Retina (tissue), 1 donor: ENCODE results near the gene SLC22A12.
"Not testable (repeated sequence)": the region's sequence is repeated elsewhere in the genome, so short reads cannot be mapped to it uniquely, and the experiment has no call there.

Experiments used
- DNase-seq: peaks from one replicate; pipeline ENCODE4 v3.0.0-alpha.2; 2016

SLC22A12 gene

DNA sequence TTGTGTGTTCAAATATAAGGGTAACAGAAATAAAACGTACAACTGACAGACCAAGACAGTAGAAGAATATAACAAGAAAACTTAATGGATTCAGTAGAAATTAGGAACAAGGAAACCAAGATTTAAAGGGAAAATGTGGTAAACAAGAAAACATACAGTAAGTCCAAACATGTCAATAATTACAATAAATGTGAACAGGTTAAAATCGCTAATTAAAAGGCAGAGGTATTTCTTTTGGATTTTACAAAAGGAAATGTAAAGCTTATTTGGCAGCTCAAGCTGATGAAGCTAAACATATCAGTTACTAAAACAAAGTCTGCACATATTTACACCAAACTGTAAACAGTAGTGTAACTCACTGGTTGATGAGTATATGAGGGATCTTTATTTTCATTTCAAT lies 2.3 kb upstream of the SLC22A12 start:
- no peak for DNase-seq

DNA sequence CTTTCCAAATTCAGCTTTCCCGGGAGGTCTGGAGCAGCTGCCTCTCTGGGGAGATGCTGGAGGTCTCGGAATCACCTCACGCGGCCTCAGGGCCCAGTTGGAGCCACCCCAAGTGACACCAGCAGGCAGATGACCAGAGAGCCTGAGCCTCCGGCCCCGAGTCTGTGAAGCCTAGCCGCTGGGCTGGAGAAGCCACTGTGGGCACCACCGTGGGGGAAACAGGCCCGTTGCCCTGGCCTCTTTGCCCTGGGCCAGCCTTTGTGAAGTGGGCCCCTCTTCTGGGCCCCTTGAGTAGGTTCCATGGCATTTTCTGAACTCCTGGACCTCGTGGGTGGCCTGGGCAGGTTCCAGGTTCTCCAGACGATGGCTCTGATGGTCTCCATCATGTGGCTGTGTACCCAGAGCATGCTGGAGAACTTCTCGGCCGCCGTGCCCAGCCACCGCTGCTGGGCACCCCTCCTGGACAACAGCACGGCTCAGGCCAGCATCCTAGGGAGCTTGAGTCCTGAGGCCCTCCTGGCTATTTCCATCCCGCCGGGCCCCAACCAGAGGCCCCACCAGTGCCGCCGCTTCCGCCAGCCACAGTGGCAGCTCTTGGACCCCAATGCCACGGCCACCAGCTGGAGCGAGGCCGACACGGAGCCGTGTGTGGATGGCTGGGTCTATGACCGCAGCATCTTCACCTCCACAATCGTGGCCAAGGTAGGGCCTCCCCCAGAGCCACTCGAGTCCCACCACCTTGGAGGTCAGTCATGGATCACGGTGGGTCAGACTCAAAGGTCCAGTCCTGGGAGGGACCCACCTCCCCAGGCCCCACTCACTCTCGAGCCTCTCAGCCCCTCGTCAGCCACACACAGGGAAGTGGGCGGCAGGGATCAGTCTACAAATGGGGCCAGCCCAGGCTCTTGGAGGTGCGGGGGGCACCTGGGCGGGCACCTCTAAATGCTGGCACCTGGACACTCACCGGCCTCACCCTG lies 525 bp downstream of the SLC22A12 start:
- no peak for DNase-seq

DNA sequence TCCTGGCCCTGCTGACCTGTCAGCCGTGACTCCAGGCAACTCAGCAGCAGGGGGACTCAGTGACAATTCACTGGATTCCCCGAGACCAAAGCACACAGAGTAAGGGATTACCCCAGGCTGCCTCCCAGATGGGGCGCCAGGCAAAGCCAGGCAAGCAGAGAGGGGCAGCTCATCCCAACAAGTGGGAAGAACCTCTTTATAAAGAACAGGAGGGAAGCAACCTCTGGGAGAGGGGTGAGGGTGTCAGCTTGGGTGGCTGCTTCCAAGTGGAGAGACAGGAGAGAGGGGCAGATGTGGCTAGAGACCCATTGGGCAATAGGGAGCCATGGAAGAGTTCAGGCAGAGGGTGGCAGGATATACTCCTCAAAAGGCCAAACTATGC lies 1.2 kb downstream of the SLC22A12 start:
- no peak for DNase-seq

DNA sequence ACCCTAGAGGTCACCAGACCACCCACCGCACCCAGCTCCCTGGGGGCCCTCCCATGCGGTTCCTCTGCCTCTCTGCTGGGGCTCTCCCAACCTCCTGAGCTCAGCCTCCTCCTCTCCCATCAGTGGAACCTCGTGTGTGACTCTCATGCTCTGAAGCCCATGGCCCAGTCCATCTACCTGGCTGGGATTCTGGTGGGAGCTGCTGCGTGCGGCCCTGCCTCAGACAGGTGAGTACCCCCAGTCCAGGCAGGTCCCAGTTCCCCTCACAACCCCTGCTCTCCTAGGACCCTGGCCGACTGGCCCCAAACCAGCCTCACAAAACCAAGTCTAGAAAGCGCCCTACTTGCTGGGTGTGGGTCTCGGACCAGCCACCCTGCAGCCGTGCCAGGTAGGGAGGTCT lies 1.6 kb downstream of the SLC22A12 start:
- no peak for DNase-seq

DNA sequence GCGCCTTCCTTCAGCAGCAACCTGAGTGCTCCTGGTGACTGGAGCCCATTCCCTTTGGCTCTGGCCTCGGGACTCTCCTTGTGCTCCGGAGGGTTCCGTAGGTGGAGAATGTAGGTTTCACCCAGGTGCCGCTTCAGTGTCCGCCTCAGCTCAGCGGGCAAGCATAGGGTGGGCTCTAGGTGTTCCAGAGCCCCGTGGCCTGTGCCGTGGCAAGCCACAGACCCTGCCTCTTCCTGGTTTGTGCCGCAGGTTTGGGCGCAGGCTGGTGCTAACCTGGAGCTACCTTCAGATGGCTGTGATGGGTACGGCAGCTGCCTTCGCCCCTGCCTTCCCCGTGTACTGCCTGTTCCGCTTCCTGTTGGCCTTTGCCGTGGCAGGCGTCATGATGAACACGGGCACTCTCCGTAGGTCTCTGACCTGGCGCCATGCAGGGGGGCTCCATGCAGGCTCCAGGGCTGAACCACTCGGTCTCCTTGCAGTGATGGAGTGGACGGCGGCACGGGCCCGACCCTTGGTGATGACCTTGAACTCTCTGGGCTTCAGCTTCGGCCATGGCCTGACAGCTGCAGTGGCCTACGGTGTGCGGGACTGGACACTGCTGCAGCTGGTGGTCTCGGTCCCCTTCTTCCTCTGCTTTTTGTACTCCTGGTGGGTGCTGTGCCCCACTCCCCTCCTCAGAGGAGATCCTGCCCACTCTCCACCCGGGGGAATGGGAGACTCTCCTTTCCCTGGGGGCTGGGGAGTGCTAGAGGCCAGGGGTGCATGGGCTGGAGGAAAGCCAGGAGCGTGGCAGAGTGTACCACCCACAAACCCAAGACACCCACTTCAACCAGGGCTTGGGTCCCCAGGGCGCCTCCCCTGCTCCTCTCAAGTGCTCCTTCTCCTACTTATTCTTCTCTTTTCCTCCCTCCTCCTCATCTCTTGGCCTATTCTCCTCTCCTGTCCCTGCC lies 2.4 kb downstream of the SLC22A12 start:
- no peak for DNase-seq

DNA sequence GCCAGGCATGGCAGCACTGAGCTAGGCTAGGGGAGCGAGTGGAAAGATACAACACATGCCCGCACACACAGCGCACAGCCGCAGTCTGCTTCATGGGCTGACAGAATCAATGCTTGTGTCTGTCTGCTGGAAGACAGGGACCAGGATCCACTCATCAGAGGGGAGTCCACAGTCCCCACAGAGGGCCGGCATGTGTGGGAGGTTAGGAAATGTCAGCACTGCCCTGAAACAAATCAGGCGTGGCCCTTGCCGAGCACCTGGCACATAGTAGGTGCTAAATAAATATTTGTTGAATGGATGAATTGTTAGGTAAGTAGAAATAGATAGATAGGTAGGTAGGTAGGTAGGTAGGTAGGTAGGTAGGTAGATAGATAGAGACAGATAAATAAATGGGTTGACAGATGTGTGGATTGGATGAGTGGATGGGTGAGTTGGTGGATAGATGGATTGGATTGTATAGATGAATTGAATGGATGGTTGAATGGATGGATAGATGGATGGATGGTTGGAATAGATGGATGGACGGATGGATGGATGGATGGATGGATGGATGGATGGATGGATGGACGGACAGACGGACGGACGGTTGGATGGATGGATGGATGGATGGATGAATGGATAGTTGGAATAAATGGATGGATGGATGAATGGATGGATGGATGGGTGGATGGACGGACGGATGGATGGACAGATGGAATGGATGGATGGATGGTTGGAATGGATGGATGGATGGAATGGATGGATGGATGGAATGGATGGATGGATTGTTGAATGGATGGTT lies 3.3 kb downstream of the SLC22A12 start:
- no peak for DNase-seq

DNA sequence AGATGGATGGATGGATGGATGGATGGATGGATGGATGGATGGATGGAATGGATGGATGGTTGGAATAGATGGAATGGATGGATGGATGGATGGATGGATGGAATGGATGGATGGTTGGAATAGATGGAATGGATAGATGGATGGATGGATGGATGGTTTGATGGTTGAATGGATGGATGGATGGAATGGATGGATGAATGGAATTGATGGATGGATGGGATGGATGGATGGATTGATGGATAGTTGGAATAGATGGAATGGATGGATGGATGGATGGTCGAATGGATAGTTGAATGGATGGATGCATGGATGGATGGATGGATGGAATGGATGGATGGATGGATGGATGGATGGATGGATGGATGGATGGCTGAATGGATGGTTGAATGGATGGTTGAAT lies 4.9 kb downstream of the SLC22A12 start:
- DNase-seq, result not testable (repeated sequence)

DNA sequence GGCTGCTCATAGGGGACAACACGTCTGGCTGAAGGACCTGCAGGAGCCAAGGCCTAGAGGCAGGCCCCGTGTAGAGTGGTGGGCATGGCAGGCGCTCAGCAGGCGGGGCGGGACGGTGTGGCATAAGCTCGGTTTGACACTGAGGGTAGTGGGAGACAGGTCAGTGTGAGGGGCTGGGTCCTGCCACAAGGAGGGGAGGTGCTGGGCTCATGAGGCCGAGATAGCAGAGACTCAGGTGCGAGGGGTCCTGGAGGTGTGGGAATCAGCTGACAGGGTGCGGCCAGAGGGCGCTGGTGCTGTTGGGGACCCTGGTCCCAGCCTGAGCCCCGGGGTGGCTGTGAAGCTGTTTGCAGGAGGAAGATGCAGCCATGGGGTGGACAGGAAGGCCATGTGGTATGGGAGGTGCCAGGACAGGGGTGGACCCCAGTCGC lies 6.7 kb downstream of the SLC22A12 start:
- DNase-seq, result no peak

DNA sequence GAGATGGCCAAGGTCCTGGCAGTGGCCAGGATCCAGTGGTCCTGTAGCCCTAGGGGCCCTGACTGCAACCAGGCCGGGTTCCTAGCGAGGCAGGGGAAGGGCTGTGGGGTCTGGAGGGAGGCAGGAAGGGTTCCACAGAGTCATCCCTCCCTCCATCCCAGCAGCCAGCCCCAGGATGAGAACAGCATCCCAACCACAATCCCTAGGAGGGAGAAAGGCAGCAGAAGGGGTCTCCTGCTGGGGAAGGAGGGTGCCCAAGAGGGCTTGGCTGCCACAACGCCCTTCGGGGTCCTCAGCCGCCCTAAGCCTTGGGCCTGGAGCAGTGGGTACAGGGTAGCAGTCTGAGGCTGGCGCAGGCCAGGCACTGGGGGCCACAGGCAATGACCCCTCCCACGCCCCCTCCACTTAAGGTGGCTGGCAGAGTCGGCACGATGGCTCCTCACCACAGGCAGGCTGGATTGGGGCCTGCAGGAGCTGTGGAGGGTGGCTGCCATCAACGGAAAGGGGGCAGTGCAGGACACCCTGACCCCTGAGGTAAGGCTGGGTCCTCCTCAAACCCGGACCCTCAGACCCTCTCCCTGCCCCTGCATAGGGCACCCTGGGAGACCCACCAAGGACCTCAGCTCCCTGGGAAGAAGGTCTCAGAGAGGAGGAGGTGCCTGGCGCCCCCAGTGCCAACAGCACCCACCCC lies 7.2 kb downstream of the SLC22A12 start:
- no peak for DNase-seq

DNA sequence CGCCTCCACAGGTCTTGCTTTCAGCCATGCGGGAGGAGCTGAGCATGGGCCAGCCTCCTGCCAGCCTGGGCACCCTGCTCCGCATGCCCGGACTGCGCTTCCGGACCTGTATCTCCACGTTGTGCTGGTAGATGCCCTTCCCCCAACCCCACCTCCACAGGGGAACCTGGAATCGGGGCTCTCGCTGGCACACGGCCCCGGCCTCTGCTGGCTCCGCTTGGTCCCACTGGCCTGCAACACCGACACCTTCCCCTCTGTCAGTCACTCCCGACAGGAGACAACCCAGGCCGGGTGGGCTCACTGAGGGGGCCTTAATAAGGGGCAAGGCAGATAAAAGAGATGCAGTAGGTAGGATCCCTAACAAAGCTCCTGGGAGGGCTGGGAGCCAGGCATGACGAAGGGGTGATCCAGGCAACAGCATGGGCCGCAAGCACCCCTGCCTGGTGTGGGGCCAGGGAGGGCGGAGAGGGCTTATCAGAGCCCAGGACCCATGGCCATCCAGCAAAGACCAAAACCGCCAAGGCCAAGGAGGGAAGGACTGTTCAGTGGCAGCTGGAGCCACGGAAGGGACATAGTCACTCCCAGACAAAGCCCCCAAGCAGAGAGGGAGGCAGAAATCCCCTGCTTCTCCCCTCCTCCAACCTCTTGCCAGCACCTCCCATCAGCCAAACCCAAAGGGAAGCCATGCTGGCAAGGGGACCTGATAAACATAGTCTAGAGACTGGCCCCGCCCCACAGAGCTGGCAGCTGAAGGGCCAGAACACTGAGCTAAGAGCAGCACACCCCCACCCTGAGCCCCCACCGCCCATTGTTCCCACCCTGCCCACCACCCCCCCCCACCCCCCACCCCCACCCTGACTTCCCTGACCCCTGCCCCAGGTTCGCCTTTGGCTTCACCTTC lies 8.0 kb downstream of the SLC22A12 start:
- DNase-seq, result no peak

DNA sequence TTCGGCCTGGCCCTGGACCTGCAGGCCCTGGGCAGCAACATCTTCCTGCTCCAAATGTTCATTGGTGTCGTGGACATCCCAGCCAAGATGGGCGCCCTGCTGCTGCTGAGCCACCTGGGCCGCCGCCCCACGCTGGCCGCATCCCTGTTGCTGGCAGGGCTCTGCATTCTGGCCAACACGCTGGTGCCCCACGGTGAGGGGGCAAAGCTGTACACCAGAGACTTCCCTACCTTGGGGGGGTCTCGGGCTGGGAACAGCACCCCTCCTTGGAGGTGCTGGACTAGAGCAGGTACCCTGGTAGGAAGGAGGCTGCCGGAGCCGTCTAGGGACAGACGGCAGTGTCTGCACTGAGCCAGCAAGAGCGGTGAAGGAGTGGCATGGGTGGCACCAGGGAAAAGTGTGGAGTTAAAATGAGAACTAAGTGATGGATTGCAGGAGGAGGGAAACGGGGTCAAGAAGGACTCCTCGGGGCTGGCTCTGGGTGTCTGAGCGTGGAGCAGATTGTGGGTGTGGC lies 8.7 kb downstream of the SLC22A12 start:
- no peak for DNase-seq

DNA sequence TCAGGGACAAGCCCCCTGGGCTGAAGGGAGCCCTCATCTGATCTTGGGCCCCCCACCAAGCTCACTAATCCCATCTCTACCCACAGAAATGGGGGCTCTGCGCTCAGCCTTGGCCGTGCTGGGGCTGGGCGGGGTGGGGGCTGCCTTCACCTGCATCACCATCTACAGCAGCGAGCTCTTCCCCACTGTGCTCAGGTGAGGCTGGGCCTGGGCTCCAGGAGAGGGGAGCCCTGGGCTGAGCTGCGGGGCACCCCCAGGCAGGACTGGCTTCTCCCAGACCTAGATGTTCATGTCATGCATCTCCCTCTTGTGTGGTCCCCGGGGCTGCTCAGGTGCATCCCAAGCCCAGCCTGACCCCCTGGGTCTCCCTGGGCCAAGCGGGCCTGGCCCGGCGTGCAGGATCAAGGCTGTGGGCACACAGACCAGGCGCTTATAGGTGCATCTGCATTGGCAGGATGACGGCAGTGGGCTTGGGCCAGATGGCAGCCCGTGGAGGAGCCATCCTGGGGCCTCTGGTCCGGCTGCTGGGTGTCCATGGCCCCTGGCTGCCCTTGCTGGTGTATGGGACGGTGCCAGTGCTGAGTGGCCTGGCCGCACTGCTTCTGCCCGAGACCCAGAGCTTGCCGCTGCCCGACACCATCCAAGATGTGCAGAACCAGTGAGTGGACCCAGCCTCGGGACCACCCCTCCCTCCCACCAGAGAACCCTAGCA lies 9.4 kb downstream of the SLC22A12 start:
- no peak for DNase-seq

DNA sequence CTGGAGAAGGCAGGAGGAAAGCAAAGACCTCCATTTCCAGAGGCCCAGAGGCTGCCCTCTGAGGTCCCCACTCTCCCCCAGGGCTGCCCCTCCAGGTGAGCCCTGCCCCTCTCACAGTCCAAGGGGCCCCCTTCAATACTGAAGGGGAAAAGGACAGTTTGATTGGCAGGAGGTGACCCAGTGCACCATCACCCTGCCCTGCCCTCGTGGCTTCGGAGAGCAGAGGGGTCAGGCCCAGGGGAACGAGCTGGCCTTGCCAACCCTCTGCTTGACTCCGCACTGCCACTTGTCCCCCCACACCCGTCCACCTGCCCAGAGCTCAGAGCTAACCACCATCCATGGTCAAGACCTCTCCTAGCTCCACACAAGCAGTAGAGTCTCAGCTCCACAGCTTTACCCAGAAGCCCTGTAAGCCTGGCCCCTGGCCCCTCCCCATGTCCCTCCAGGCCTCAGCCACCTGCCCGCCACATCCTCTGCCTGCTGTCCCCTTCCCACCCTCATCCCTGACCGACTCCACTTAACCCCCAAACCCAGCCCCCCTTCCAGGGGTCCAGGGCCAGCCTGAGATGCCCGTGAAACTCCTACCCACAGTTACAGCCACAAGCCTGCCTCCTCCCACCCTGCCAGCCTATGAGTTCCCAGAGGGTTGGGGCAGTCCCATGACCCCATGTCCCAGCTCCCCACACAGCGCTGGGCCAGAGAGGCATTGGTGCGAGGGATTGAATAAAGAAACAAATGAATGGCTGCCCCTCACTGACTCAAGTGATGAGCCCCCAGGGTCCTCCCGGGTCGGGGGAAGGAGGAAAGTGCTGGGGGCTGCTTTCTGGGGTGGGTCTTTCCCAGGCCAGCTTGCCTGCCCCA lies 10.8 kb downstream of the SLC22A12 start:
- DNase-seq, result no peak

DNA sequence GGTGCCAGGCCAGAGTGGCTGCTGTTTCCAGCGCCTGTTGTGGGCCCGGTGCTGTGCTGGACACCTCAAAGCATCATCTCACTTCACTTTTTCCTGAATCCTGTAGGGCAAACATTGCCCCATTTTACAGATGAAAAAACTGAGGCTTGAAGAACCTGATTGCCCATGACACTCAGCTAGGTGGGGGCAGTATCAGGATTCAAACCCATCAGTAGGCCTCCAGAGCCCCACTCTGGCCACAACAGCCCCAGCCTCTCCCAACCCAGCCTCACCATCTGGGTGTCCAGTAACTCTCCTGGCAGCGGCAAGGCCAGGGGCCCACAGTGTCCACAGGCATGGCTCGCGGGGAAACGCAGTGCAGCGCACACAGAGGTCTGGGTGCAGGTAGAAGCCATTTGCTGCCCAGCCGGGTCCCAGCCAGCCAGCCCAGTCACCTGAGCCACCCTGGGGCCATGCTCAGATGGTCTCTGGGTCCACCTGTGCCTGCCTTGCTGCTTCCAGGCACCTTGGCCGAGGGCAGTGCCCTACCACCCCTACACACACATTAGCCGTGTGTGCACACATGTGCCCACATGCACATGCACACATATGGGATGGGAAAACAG lies 11.5 kb downstream of the SLC22A12 start:
- DNase-seq, result no peak

DNA sequence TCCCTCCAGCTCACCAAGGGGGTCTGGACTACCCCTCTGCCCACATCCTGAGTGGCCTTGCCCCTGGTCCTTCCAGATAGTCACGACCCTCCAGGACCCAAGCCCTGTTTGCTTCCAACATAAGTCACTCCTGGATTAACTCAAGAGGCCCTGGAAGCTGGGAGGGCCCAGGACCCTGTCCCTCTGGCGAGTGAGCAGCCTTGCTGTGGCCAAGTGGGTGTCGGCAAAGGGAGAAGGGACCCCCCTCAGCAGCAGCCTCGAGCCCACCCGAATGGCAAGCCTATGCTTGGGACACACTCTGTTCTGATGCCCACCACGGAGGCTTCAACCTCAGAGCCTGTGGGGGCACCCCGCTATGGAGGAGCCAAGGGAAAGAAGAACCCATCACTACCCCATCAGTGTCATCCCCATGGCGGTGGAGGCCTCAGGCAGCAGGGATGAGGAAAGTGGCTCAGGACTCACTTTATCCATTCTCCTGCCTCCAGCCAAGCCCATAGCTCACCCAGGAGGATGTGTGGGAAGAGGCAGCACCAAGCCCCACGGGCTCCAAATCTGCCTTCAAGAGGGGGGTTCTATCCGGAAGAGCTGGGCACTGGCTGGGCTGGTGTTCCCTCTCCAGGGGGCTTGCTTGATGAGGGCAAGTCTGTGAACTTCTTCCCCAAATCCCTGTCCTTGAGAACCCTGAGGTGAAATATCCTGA lies 12.5 kb downstream of the SLC22A12 start:
- no peak for DNase-seq

DNA sequence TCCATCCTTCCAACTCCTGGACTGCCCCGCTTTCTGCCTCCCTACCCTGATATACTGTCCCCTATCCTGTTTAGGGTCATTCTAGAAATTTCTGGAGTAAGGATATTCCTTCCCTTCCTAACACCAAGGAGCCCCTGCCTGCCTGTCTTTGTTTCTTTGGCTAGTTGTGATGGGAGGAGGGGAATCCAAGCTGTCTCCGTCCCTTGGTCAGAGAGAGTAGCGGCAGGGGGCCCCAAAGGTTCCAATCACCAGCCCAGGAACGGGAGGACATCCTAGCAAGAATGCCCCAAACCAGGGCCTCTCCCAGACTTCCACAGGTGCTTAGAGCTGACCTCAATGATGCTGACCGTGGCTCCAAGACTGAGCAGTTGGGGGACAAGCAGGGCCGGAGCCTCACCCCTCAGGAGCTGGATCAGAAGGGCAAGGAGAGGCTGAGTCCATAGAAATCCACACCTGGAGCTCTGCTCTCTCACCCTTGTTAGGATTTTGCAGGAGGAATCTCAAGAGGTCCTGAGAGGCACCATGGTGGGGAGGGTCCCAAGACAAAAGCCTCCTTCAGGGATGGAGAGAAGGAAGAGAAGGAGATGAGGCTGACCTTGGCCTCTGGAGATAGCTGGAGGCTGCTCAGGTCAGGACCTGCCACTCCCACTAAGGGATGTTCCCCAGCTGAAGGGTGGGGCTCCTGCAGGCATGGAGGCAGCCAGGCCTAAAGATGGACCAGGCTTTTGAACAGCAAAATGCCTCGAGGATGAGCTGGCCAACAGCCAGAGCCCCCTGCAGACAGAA lies 13.6 kb downstream of the SLC22A12 start:
- DNase-seq, result no peak

DNA sequence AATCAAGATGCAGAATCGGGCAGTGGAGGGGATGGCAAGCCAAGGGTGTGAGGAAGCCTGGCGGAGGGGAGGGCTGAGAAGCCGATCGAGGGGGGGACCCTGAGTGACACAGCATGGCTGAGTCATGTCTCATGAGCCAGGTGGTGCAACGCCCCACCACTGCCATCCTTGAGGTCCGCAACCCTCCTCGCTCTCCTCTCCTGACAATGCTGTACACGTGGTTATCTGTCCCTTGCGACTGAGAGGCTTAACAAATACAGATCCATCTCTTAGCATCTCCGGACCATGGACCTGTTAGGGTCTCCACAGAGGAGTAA lies 14.2 kb downstream of the SLC22A12 start:
- DNase-seq, result no peak
